Endothelial cell of umbilical vein (primary cell): ENCODE results near the gene CCSER1. TPM values are rescaled to one million over a fixed set of nuclear protein-coding genes. Genes with fewer than 3 reads are reported as not detected.
"Not testable (repeated sequence)": the region's sequence is repeated elsewhere in the genome, so short reads cannot be mapped to it uniquely, and the experiment has no call there.

Source experiments
- BruUV-seq: library from RNA; stranded (reverse); fragments of 400-500 nt; replicated peaks from 2 replicates; lab custom pipeline; 2021; lab: Mats Ljungman, UMichigan
- CTCF ChIA-PET: fragments of 300-600, 350-600 bp; sonication (Branson Sonifier 250); formaldehyde crosslinking; loops from one replicate; lab custom pipeline; 2021; ENCODE audit warnings: antibody characterized with exemption, inconsistent platforms; lab: Charles Lee
- POLR2A ChIA-PET: fragments of 300-600, 350-600 bp; sonication (Branson Sonifier 250); formaldehyde crosslinking; loops from one replicate; lab custom pipeline; 2021; ENCODE audit warnings: antibody characterized with exemption, inconsistent platforms; lab: Charles Lee
- DNase-seq: peaks from one replicate; pipeline ENCODE4 v3.0.0-alpha.2; 2011; ENCODE audit warnings: low read depth, low spot score
- FAIRE-seq: peaks from 2 replicates; lab custom pipeline; 2011; peaks lifted over from hg19 to GRCh38; lab: Jason Lieb, UNC
- H2AFZ ChIP-seq: 2 replicates; pipeline ENCODE4 v1.6.0; 2012; ENCODE audit warnings: low read depth, low read length, control low read depth, inconsistent platforms
- H3K27ac ChIP-seq: 2 replicates; pipeline ENCODE4 v1.5.1; 2011; ENCODE audit warnings: low read depth, mild to moderate bottlenecking, control low read depth, low read length, moderate library complexity; ENCODE audit not compliant: insufficient read depth
- H3K27me3 ChIP-seq, 2 experiments: 2 replicates each; pipeline versions ENCODE4 v1.6.0 to v1.6.1; 2011; ENCODE audit warnings: low read length in 2 of 2, mixed read lengths in 1 of 2; ENCODE audit not compliant: control insufficient read depth in 2 of 2, insufficient read depth in 2 of 2
- H3K36me3 ChIP-seq, 2 experiments: 2 replicates in 1 of 2; 3 replicates in 1 of 2; pipeline ENCODE4 v1.5.1; 2011; ENCODE audit warnings: low read length in 2 of 2, mild to moderate bottlenecking in 1 of 2, moderate library complexity in 1 of 2; ENCODE audit not compliant: control insufficient read depth in 2 of 2, insufficient read depth in 2 of 2; ENCODE audit errors: extremely low read depth in 1 of 2
- H3K4me1 ChIP-seq: 3 replicates; pipeline ENCODE4 v1.5.1; 2011; ENCODE audit warnings: mild to moderate bottlenecking, low read length; ENCODE audit not compliant: control insufficient read depth, insufficient read depth; ENCODE audit errors: extremely low read depth
- H3K4me2 ChIP-seq: 2 replicates; pipeline ENCODE4 v1.6.1; 2011; ENCODE audit warnings: low read length, control low read depth, mixed read lengths; ENCODE audit not compliant: insufficient read depth
- H3K4me3 ChIP-seq, 3 experiments: fragments of 200-600 bp in 1 of 3; sonication (generic), shearing (Covaris generic) in 1 of 3; replicated peaks in 1 of 3; 2 replicates each; pipeline ENCODE4 v1.5.1; 2011 to 2016; ENCODE audit warnings: control low read depth in 3 of 3, low read length in 3 of 3, mild to moderate bottlenecking in 2 of 3, inconsistent platforms in 1 of 3, low read depth in 1 of 3, moderate library complexity in 1 of 3; ENCODE audit not compliant: insufficient read depth in 1 of 3
- H3K79me2 ChIP-seq: 2 replicates; pipeline ENCODE4 v1.6.0; 2012; ENCODE audit warnings: low read length, inconsistent platforms; ENCODE audit not compliant: control insufficient read depth, insufficient read depth
- H3K9ac ChIP-seq: replicated peaks from 2 replicates; pipeline ENCODE3; 2011; ENCODE audit warnings: low read length, control low read depth; ENCODE audit not compliant: insufficient read depth; ENCODE audit errors: extremely low read depth
- H3K9me1 ChIP-seq: replicated peaks from 3 replicates; pipeline ENCODE4 v1.6.0; 2011; ENCODE audit warnings: mild to moderate bottlenecking, low read length; ENCODE audit not compliant: control insufficient read depth, insufficient read depth; ENCODE audit errors: extremely low read depth
- H3K9me3 ChIP-seq: replicated peaks from 2 replicates; pipeline ENCODE4 v1.5.1; 2012; ENCODE audit warnings: low read length, inconsistent platforms; ENCODE audit not compliant: control insufficient read depth, insufficient read depth
- H4K20me1 ChIP-seq: replicated peaks from 2 replicates; pipeline ENCODE3; 2011; ENCODE audit warnings: mild to moderate bottlenecking, low read length; ENCODE audit not compliant: control insufficient read depth, insufficient read depth; ENCODE audit errors: extremely low read depth
- CTCF ChIP-seq, 2 donors: IDR thresholded peaks; 1 replicate in 1 of 2; 2 replicates in 1 of 2; pipeline ENCODE4 v1.5.1; 2011; ENCODE audit warnings: low read length in 2 of 2, mild to moderate bottlenecking in 2 of 2, moderate library complexity in 2 of 2, control low read depth in 1 of 2, inconsistent platforms in 1 of 2, low read depth in 1 of 2; ENCODE audit not compliant: insufficient read depth in 1 of 2; ENCODE audit errors: extremely low read depth in 1 of 2
- EZH2 ChIP-seq: IDR thresholded peaks from 2 replicates; pipeline ENCODE4 v1.6.1; 2012; ENCODE audit warnings: borderline replicate concordance, low read depth, mild to moderate bottlenecking, moderate library complexity, low read length, inconsistent platforms; ENCODE audit not compliant: severe bottlenecking
- FOS ChIP-seq: IDR thresholded peaks from 2 replicates; pipeline ENCODE4 v1.6.1; 2011; ENCODE audit warnings: mild to moderate bottlenecking, low read length, moderate library complexity, borderline replicate concordance; ENCODE audit not compliant: insufficient read depth
- GATA2 ChIP-seq: IDR thresholded peaks from 2 replicates; pipeline ENCODE4 v1.7.0; 2011; ENCODE audit warnings: low read depth, mild to moderate bottlenecking, moderate library complexity, mixed read lengths, low read length; ENCODE audit not compliant: insufficient read length, insufficient read depth
- JUN ChIP-seq: IDR thresholded peaks from 2 replicates; pipeline ENCODE4 v1.6.1; 2011; ENCODE audit warnings: borderline replicate concordance, low read depth; ENCODE audit not compliant: insufficient read length, insufficient read depth
- MAX ChIP-seq: IDR thresholded peaks from 2 replicates; pipeline ENCODE4 v1.6.1; 2011; ENCODE audit not compliant: insufficient read depth, insufficient read length
- MYC ChIP-seq: IDR thresholded peaks from one replicate; pipeline ENCODE4 v1.6.1; 2011; ENCODE audit warnings: mild to moderate bottlenecking, low read depth, low read length
- POLR2A ChIP-seq: IDR thresholded peaks from 2 replicates; pipeline ENCODE4 v1.6.1; 2012; ENCODE audit warnings: low read depth, mild to moderate bottlenecking, control low read depth, low read length
- POLR2AphosphoS5 ChIP-seq: IDR thresholded peaks from 2 replicates; pipeline ENCODE4 v1.6.1; 2012; ENCODE audit warnings: low read depth, mild to moderate bottlenecking, control low read depth, low read length, moderate library complexity; ENCODE audit not compliant: insufficient read depth
- dilution Hi-C: fragments of 300-500 bp; cut with MboI; formaldehyde crosslinking; loops from one replicate; pipeline ENCODE4 v1.15.0; 2019; ENCODE audit warnings: low sequenced_read_pairs; ENCODE audit not compliant: extremely low pct_ligation_motif_present
- intact Hi-C: fragments of 100-400 bp; cut with micrococcal nuclease; formaldehyde crosslinking; loops from one replicate; pipeline ENCODE4 v1.10.0; 2022
- polyA plus RNA-seq, 4 experiments: library from polyadenylated mRNA; depleted of rRNA in 3 of 4; stranded (reverse) in 3 of 4; unstranded in 1 of 4; fragments of >200 nt; gene quantifications; 2 replicates each; pipeline versions ENCODE4 v1.2.1 to v1.2.3, GENCODE V29; 2011 to 2012; ENCODE audit warnings: missing spikeins in 1 of 4
- total RNA-seq: library from RNA; stranded (reverse); gene quantifications from 2 replicates; pipeline ENCODE4 v1.2.3, GENCODE V29; 2021

The CCSER1 gene
- total and polyA plus RNA-seq, 2 donors (not counting 3 experiments of a cell fraction or from before 2014, with no cell fraction given): 0.11 to 1.8 TPM

GRCh38 chr4:90306810-90307209 lies 179.6 kb downstream of the CCSER1 start:
- peaks cover 2% of the 10 kb centered on the region for H4K20me1 ChIP-seq
- H3K27me3 ChIP-seq: peaks cover 0 to 2% of the 10 kb centered on the region in 2 experiments
- H3K4me2 ChIP-seq: no peak overlapping the region
- H2AFZ ChIP-seq: no peak overlapping the region
- FAIRE-seq (no peak), DNase-seq (no peak)
- dilution Hi-C loops: no loop called here
- no peak overlapping the region for H3K4me3 ChIP-seq
- POLR2A ChIA-PET: no interaction called here
- intact Hi-C loops: no loop called here
- BruUV-seq: no TSS peak
- no peaks in the 10 kb centered on the region for H3K4me1 ChIP-seq
- H3K27ac ChIP-seq: no peak overlapping the region
- CTCF ChIA-PET: no interaction called here
- no peak overlapping the region for H3K9ac ChIP-seq
- H3K9me3 ChIP-seq: no peaks in the 10 kb centered on the region
- no peak for TF ChIP-seq CTCF (IDR thresholded peaks at IDR 0.05; ENCODE audit: extremely low read depth in 1 of 2, insufficient read depth in 1 of 2, low read depth in 1 of 2, low read length in 2 of 2)
- TF ChIP-seq POLR2AphosphoS5: no peak
- no peak for TF ChIP-seq JUN
- TF ChIP-seq POLR2A: no peak
- TF ChIP-seq EZH2: no peak
- TF ChIP-seq MYC: no peak
- TF ChIP-seq GATA2: no peak
- TF ChIP-seq FOS: no peak
- no peak for TF ChIP-seq MAX
- no peaks in the 10 kb centered on the region for H3K36me3 ChIP-seq
- H3K79me2 ChIP-seq: no peaks in the 10 kb centered on the region
- no peaks in the 10 kb centered on the region for H3K9me1 ChIP-seq

- H3K36me3 ChIP-seq, H4K20me1 ChIP-seq, H3K9ac ChIP-seq, H3K4me3 ChIP-seq, H3K79me2 ChIP-seq, H3K9me3 ChIP-seq, H3K27me3 ChIP-seq, FAIRE-seq, H3K4me2 ChIP-seq, POLR2A ChIA-PET, H3K9me1 ChIP-seq, dilution Hi-C loops, H2AFZ ChIP-seq: not testable (repeated sequence)
- TSS peak; percentile 81 for BruUV-seq
- DNase-seq: peak; percentile 48
- Histone ChIP-seq H3K27ac (peak overlapping the region; percentile 87), H3K4me1 (peaks cover 21% of the 10 kb centered on the region)
- intact Hi-C loops: loop anchor here (5.0 to 10.0 kb wide), 4 partner anchors 468 to 1185 kb away; no protein-coding TSS in a partner anchor
- CTCF ChIA-PET: interaction anchor here (1.9 kb wide), 1 partner anchor 39 kb away, joined by 5 read pairs; no protein-coding TSS in a partner anchor
These were observed 189.9 kb downstream of the CCSER1 start for GRCh38 chr4:90317140-90317539.
